Colonic mucosa (tissue), 4 donors: ENCODE results near the gene MTERF4. TPM values are rescaled to one million over a fixed set of nuclear protein-coding genes. Genes with fewer than 3 reads are reported as not detected.

ENCODE experiments used
- DNase-seq: peaks from one replicate; pipeline ENCODE4 v3.0.0-alpha.2; 2020
- H3K27ac ChIP-seq: fragments of 200-600 bp; one replicate; pipeline ENCODE4 v1.8.0; 2021
- H3K27me3 ChIP-seq: fragments of 200-600 bp; one replicate; pipeline ENCODE4 v1.8.0; 2021
- H3K36me3 ChIP-seq: fragments of 200-600 bp; one replicate; pipeline ENCODE4 v1.8.0; 2021
- H3K4me1 ChIP-seq: fragments of 200-600 bp; one replicate; pipeline ENCODE4 v1.8.0; 2021; ENCODE audit warnings: mild to moderate bottlenecking
- H3K4me3 ChIP-seq: fragments of 200-600 bp; one replicate; pipeline ENCODE4 v1.8.0; 2021
- H3K9ac ChIP-seq, 2 donors: one replicate each; pipeline ENCODE4 v1.7.0; 2013; ENCODE audit warnings: control low read depth in 2 of 2, low read depth in 2 of 2, low read length in 2 of 2
- H3K9me3 ChIP-seq: fragments of 200-600 bp; one replicate; pipeline ENCODE4 v1.8.0; 2021
- intact Hi-C: fragments of 100-400 bp; cut with DNase I; formaldehyde crosslinking; loops from one replicate; pipeline ENCODE4 v1.14.1; 2022
- total RNA-seq, 2 donors: library from RNA; stranded (reverse); fragmentation: NEBNext Ultra II Directional in 1 of 2; extraction: Animal tissue kit (Norgen Biotek cat#: 25700) in 1 of 2; gene quantifications; one replicate each; pipeline ENCODE4 v1.2.1, GENCODE V29; 2021
- TF ChIP-seq, protein P1 (sequence below): fragments of 200-600 bp; IDR thresholded peaks from one replicate; pipeline ENCODE4 v1.8.0; 2022; ENCODE audit warnings: antibody characterized with exemption, mild to moderate bottlenecking
- donor health status: healthy.
- donor health status: DM: no; HTN: no; CAD: no.
- donor health status: DM: no; HTN: no; CAD: no.

Gene MTERF4
- total RNA-seq, 2 donors from 2014 or later, result 20.2 to 25.5 TPM

DNA sequence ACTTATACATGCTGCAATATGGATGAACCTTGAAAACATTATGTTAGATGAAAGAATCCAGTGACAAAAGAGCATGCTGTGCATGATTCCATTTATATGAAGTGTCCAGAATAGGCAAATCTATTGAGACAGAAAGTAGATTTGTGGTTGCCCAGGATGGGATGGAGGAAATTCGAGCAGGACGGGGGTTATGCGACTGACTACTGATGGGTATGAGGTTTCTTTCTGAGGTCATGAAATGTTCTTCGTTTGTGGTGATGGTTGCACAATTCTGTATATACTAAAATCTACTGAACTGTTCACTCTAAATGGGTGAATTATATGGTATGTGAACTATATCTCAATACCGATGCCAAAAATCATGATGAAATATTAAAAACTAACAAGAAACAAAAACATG is 18.9 kb upstream of the MTERF4 start:
- Histone ChIP-seq H3K27me3 (no peaks in the 10 kb centered on the region), H3K27ac (no peak overlapping the region), H3K36me3 (no peaks in the 10 kb centered on the region), H3K4me1 (no peaks in the 10 kb centered on the region), H3K4me3 (no peak overlapping the region), H3K9me3 (no peaks in the 10 kb centered on the region), H3K9ac (no peak overlapping the region)
- TF ChIP-seq, protein P1, sequence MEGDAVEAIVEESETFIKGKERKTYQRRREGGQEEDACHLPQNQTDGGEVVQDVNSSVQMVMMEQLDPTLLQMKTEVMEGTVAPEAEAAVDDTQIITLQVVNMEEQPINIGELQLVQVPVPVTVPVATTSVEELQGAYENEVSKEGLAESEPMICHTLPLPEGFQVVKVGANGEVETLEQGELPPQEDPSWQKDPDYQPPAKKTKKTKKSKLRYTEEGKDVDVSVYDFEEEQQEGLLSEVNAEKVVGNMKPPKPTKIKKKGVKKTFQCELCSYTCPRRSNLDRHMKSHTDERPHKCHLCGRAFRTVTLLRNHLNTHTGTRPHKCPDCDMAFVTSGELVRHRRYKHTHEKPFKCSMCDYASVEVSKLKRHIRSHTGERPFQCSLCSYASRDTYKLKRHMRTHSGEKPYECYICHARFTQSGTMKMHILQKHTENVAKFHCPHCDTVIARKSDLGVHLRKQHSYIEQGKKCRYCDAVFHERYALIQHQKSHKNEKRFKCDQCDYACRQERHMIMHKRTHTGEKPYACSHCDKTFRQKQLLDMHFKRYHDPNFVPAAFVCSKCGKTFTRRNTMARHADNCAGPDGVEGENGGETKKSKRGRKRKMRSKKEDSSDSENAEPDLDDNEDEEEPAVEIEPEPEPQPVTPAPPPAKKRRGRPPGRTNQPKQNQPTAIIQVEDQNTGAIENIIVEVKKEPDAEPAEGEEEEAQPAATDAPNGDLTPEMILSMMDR, result no peak
- no peak for DNase-seq
- intact Hi-C loops, result no loop called here

DNA sequence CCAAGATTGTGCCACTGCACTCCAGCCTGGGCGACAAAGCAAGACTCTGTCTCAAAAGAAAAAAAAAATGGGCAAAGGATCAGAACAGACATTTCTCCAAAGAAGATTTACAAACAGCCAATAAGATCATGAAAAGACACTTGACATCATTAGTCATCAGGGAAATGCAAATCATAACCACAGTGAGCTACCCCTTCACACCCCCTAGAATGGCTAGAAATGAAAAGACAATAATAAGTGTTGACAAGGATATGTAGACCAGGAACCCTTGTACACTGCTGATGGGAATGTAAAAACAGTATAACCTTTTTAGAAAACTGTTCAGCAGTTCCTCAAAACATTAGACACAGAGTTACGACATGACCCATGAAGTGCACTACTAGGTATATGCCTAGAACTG is 18.4 kb upstream of the MTERF4 start:
- Histone ChIP-seq H3K36me3 (no peaks in the 10 kb centered on the region), H3K27me3 (no peaks in the 10 kb centered on the region), H3K27ac (no peak overlapping the region), H3K9ac (no peak overlapping the region), H3K4me3 (no peak overlapping the region), H3K4me1 (no peaks in the 10 kb centered on the region), H3K9me3 (no peaks in the 10 kb centered on the region)
- intact Hi-C loops, result no loop called here
- TF ChIP-seq, protein P1, result no peak
- no peak for DNase-seq

DNA sequence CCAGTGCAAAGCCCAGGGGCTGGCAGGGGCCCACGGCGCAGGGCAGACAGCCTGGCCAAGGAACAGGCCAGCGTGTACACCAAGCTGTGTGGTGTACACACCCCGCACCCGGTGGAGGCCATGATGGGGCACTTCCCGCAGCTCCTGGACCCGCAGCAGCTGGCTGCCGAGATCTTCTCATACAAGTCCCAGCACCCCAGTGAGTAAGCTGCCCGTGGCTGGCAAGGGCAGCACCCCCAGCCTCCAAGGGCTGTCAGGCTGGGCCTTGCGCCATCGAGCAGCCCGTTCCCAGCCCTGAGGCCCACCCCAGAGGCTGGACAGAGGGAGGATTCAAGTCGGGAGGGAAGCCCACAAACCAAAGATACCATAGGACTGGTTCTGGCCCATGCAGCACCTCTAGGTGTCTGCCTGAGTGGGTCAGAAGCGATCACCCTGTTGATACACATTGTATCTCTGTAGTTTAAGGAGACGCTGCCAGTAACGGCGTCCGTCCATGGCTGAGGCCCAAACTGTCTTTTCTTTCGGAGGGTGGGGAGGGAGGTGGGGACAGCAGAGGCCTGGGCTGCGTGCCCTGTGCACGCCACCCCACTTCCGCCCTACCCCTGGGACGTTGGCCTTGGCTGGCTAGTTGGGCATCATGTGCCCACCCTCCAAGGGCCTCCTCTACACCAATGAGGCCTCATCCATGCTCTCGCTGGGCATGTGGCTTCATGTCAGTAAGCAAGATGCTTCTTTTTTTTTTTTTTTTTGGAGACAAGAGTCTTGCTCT is 16.8 kb upstream of the MTERF4 start:
- Histone ChIP-seq H3K27me3 (no peaks in the 10 kb centered on the region), H3K4me3 (no peak overlapping the region), H3K36me3 (no peaks in the 10 kb centered on the region), H3K9ac (no peak overlapping the region), H3K9me3 (no peaks in the 10 kb centered on the region), H3K27ac (no peak overlapping the region), H3K4me1 (no peaks in the 10 kb centered on the region)
- no peak for DNase-seq
- TF ChIP-seq, protein P1, result no peak
- intact Hi-C loops, result no loop called here

DNA sequence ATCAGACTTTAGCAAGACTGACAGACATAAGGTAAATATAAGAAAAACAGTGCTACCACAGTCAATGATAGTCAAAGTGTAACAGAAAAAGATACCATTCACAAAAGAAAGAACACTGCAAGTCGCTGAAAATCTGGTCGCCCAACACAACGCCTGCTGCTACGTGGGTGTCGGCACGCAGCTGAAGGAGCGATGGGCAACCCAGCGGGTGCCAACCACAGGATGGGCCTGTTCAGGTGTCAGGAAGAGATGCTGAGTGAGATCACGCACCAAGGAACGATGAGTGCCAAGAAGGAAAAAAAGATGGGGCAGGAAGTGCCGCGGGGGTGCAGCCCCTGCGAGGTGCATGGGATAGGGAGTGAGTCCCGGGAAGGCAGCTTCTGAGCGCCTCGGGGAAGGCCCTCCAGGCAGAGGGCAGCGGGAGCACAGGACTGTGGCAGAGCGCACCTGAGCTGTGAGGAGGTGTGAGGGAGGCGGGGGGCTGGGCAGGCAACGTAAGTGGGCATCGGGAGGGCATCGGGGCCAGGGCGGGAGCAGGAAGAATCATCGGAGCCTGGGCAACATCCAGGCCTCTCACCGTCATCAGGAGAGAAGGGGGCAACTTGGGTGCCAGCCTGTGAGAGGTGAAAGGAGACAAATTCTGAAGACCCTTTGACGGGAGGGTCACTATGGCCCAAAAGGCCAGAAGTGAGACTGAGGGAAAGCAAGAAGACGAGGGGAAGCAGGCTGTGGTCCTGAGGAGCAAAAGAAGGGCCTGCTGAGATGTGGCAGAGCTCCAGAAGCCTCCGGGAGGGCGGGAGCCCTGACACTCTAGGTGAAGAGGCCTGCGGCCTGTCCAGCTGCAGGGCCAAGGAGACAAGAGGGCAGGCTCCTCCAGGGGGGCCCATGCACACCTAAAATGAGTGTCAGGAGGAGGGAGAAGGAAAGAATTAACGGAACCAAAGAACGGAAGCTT is 14.8 kb upstream of the MTERF4 start:
- no peaks in the 10 kb centered on the region for H3K4me1 ChIP-seq
- no peak overlapping the region for H3K4me3 ChIP-seq
- no peak overlapping the region for H3K27ac ChIP-seq
- no peaks in the 10 kb centered on the region for H3K36me3 ChIP-seq
- no peaks in the 10 kb centered on the region for H3K9me3 ChIP-seq
- no peak overlapping the region for H3K9ac ChIP-seq
- intact Hi-C loops, result no loop called here
- TF ChIP-seq, protein P1, result no peak
- no peaks in the 10 kb centered on the region for H3K27me3 ChIP-seq
- no peak for DNase-seq

DNA sequence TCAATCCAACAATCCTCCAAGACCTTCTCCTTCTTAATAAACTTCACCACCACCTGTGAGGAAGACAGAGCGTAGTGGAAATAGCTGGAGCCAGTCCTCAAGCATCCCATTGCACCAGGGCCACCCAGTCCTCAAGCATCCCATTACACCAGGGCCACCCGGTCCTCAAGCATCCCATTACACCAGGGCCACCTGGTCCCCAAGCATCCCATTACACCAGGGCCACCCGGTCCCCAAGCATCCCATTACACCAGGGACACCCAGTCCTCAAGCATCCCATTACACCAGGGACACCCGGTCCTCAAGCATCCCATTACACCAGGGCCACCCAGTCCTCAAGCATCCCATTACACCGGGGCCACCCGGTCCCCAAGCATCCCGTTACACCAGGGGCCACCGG is 13.3 kb upstream of the MTERF4 start:
- Histone ChIP-seq H3K4me3 (no peak overlapping the region), H3K9me3 (no peaks in the 10 kb centered on the region), H3K9ac (no peak overlapping the region), H3K27ac (no peak overlapping the region), H3K4me1 (no peaks in the 10 kb centered on the region), H3K27me3 (no peaks in the 10 kb centered on the region), H3K36me3 (no peaks in the 10 kb centered on the region)
- TF ChIP-seq, protein P1, result no peak
- DNase-seq, result no peak
- intact Hi-C loops, result no loop called here
